Measurements from ENCODE around the gene AFAP1.

The AFAP1 gene

DNA sequence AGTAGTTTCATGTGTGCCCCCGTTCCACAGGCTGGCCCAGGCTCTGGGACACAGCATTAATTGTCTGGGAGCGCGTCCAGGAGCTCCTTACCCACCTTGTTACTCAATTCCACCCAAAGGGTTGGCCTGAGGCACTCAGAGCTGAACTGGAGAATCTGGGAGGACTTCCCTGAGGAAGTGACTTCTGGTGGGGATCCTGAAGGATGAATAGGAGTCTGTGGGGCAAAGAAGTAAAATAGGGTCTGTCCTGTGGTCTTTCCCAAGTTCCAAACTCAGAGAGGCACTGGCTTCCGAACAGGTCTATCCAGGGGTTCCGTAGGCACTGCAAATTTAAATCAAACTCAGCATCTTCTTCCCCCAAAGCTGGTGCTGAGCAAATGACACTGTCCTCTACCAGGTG is 204.3 kb downstream of the AFAP1 start:
- DNase-seq, result no peak
- Histone ChIP-seq H3K4me1 (no peaks in the 10 kb centered on the region), H3K27me3 (no peaks in the 10 kb centered on the region), H3K4me3 (ENCODE audit: low read depth, low read length) (no peak overlapping the region), H3K9me3 (no peaks in the 10 kb centered on the region), H3K36me3 (no peaks in the 10 kb centered on the region)
- TF ChIP-seq, protein P1, sequence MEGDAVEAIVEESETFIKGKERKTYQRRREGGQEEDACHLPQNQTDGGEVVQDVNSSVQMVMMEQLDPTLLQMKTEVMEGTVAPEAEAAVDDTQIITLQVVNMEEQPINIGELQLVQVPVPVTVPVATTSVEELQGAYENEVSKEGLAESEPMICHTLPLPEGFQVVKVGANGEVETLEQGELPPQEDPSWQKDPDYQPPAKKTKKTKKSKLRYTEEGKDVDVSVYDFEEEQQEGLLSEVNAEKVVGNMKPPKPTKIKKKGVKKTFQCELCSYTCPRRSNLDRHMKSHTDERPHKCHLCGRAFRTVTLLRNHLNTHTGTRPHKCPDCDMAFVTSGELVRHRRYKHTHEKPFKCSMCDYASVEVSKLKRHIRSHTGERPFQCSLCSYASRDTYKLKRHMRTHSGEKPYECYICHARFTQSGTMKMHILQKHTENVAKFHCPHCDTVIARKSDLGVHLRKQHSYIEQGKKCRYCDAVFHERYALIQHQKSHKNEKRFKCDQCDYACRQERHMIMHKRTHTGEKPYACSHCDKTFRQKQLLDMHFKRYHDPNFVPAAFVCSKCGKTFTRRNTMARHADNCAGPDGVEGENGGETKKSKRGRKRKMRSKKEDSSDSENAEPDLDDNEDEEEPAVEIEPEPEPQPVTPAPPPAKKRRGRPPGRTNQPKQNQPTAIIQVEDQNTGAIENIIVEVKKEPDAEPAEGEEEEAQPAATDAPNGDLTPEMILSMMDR (IDR thresholded peaks at IDR 0.05; ENCODE audit: low read depth, low read length), result no peak

DNA sequence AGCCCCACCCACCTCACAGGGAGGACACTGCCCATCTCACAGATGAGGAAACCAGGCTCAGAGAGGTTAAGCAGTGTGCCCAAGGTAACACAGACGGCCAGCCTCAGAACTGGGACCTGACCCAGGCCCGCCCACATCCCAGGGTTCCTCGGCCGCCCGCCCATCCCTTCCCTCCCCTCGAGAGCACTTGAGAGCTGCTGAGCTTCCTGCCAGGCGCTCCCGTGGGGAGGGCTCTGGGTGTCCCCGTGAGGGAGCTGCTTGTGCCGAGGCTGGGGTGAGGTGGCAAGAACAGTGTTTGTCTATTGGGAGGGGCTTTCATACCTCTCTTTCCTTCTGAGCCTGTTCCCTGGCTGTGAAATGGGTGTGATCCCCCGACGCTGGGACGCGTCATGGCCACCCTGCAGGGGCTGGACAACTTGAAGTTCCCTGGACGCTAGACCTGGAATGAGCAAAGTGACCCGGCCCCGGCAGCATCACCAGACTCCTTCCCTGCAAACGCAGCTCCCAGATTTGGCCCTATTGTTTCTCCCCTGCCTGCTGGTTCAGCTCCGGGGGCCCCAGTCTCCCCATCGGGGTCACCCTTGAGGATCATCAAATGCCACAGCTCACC is 204.9 kb downstream of the AFAP1 start:
- Histone ChIP-seq H3K27me3 (no peaks in the 10 kb centered on the region), H3K4me1 (no peaks in the 10 kb centered on the region), H3K36me3 (no peaks in the 10 kb centered on the region), H3K9me3 (no peaks in the 10 kb centered on the region), H3K4me3 (ENCODE audit: low read depth, low read length) (no peak overlapping the region)
- TF ChIP-seq, protein P1 (IDR thresholded peaks at IDR 0.05; ENCODE audit: low read depth, low read length), result no peak
- DNase-seq, result no peak

DNA sequence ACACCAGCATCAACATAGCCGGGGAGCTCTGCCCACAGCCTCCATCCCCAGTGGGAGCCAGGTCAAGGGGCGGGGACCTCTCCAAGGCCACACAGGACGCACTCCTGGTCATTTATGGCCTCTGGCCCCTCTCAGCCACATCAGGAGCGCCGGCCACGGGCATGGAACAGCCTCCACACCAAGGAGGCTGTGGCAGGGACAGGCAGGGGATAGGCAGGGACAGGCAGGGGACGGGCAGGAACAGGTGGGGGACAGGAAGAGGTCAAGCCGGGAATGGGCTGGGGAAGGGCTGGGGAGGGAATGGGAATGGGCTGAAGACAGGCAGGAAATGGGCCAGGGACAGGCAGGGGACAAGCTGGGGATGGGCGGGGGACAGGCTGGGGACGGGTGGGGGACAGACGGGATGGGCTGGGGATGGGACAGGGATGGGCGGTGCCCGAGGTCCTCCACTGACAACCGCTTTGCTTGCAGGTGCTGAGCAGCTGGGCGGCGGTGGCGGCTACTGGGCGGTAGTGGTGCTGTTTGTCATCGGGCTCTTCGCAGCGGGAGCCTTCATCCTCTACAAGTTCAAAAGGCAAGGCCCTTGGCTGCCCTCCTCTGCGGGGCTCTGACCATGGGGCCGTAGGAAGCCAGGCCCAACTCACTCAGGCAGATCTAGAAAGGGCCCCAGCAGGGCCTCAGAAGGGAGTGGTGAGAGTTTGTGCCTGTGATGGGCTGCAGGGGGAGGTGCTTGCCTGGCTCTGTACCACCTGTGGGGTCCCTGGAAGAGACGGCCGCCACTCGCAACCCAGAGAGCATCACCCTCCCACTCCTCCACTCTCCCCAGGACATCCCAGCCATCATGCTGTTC is 205.6 kb downstream of the AFAP1 start:
- TF ChIP-seq, protein P1 (IDR thresholded peaks at IDR 0.05; ENCODE audit: low read depth, low read length), result no peak

GRCh38 chr4:7733201-7733600 is 206.5 kb downstream of the AFAP1 start:
- Histone ChIP-seq H3K4me3 (ENCODE audit: low read depth, low read length) (no peak overlapping the region), H3K36me3 (no peaks in the 10 kb centered on the region), H3K4me1 (no peaks in the 10 kb centered on the region), H3K9me3 (no peaks in the 10 kb centered on the region), H3K27me3 (no peaks in the 10 kb centered on the region)
- DNase-seq, result no peak
- TF ChIP-seq, protein P1 (IDR thresholded peaks at IDR 0.05; ENCODE audit: low read depth, low read length), result no peak

More for the DNA sequence above, 205.6 kb downstream of the AFAP1 start:
- no peak overlapping the region for H3K4me3 ChIP-seq (ENCODE audit: low read depth, low read length)
- no peaks in the 10 kb centered on the region for H3K9me3 ChIP-seq
- no peaks in the 10 kb centered on the region for H3K36me3 ChIP-seq
- no peak for DNase-seq
- no peaks in the 10 kb centered on the region for H3K27me3 ChIP-seq
- no peaks in the 10 kb centered on the region for H3K4me1 ChIP-seq

DNA sequence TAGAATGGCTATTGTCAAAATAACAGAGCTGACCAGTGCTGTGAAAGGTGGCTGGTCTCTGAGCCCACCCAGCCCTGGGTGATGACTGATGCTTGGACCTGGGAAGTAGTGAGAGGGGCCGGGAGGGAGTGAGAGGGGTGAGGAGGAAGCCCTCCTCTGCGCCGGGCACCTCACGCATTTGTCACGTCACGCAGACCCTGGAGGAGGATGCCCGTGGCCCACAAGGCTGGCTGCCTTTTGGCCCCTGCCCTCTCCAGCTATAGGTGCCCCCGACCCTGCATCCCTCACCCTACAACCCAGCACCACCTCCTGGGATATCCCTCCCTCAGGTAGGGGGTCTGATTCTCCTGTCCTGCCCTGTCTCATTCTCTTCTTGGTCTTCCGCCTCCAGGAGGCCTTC is 207.4 kb downstream of the AFAP1 start:
- TF ChIP-seq, protein P1 (IDR thresholded peaks at IDR 0.05; ENCODE audit: low read depth, low read length), result no peak
- no peak overlapping the region for H3K4me3 ChIP-seq (ENCODE audit: low read depth, low read length)
- H3K27me3 ChIP-seq, result no peaks in the 10 kb centered on the region
- no peaks in the 10 kb centered on the region for H3K36me3 ChIP-seq
- H3K9me3 ChIP-seq, result no peaks in the 10 kb centered on the region
- no peak for DNase-seq
- H3K4me1 ChIP-seq, result no peaks in the 10 kb centered on the region

DNA sequence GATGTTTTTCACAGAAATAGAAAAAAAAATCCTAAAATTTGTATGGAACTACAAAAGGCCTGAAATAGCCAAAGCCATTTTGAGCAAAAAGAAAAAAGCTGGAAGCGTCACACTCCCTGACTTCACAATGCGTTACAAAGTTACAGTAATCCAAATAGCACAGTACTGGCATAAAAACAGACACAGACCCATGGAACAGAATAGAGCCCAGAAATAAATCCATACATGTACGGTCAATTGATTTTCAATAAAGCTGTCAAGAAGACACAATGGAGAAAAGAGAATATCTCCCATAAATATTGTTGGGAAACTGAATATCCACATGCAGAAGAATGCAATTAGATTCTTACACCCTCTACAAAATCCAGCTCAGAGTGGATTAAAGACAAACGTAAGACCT is 208.2 kb downstream of the AFAP1 start:
- Histone ChIP-seq H3K9me3 (no peaks in the 10 kb centered on the region), H3K36me3 (no peaks in the 10 kb centered on the region), H3K4me3 (ENCODE audit: low read depth, low read length) (no peak overlapping the region), H3K4me1 (no peaks in the 10 kb centered on the region), H3K27me3 (no peaks in the 10 kb centered on the region)
- TF ChIP-seq, protein P1 (IDR thresholded peaks at IDR 0.05; ENCODE audit: low read depth, low read length), result no peak
- DNase-seq, result no peak

Measured in BE2C (cell line).